ENCODE results near the gene SLC8A1.

SLC8A1 gene

GRCh38 chr2:40144022-40144421 is 307.9 kb downstream of the SLC8A1 start:
- Histone ChIP-seq H3K4me3 (no peak overlapping the region), H3K27ac (no peak overlapping the region)

GRCh38 chr2:40138314-40138713 is 313.6 kb downstream of the SLC8A1 start:
- Histone ChIP-seq H3K27ac (no peak overlapping the region), H3K4me3 (no peak overlapping the region)

DNA sequence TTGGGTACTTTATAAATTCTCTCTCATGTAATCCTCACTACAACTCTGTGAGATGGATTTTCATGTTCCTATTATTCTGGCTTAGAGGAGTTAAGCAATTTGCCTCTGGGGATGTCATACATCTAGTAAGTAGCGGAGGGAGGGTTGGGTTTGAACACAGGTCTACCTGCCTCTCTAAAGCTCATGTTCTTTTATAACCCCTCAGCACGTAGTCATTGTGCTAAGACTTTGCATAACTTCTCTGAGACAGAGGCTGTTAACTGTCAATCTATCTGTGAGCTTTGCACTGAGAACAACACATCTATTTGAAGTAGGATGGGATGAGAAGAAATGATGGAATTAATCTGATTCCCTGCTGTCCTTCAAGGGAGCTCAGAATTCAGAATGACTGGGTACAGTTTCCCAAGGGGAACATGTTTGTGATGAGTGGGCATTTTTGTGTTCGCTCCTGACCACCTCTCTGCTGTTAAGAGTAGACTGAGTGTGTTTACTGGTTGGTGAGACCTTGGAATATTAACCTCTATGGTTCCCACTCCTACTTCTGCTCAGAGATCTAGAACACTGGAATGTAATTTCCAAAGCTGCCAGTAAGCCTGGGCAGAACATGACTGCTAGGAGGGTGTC is 320.7 kb downstream of the SLC8A1 start:
- no peak overlapping the region for H3K4me3 ChIP-seq
- H3K27ac ChIP-seq, result no peak overlapping the region

DNA sequence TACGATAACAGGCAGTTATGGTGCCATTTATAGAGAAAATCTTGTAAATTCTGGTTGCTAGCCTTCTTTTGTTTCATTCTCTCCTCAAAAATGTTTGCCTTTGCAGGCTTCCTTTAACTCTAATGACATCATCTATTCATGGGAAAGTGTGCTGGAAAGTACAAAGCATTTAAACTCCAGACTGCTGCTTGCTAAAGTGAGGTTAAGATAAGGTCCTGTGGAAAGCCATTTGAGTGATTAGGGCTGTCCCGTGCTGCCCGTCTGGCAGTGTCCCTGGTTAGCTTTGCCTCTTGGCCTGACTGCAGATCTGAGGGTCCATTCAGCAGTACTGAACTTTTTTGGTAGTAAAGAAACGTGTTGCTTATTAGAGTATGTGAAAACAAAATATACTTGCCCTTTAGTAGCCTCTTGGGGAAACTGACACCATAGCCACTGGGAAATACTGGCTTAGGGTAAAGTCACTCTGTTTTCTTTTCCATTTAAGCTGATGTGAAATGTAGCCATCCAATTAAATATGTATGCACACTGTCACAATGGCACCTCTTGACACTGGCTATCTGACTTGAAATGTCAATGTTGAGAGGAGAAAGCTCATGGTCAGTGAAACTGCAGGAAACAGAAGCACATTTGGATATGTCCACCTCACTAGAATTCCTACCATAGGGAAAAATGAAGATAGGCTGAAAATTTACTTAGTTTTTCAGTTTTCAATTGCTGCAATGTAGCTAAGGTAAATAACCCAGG is 321.5 kb downstream of the SLC8A1 start:
- H3K4me3 ChIP-seq, result no peak overlapping the region
- no peak overlapping the region for H3K27ac ChIP-seq

GRCh38 chr2:40129725-40130124 is 322.2 kb downstream of the SLC8A1 start:
- no peak overlapping the region for H3K27ac ChIP-seq
- H3K4me3 ChIP-seq, result no peak overlapping the region

DNA sequence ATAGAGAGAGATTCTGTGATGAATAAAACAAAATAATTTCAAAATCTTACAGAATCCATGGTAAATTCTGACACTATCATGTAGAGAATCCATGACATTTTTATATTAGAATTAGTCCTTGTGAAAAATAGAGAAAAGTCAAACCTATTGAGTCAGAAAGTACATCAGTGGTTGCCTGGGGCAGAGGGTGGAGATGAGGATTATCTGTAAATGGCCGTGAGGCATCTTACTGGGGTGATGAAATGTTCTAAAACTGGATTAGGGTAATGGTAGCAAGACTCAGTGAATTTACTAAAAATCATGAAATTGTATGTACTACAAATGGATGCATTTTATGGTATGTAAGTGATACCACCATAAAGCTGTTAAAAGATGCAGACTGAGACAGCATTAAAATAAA is 323.1 kb downstream of the SLC8A1 start:
- Histone ChIP-seq H3K27ac (no peak overlapping the region), H3K4me3 (no peak overlapping the region)

GRCh38 chr2:40127890-40128557 is 323.9 kb downstream of the SLC8A1 start:
- no peak overlapping the region for H3K27ac ChIP-seq

DNA sequence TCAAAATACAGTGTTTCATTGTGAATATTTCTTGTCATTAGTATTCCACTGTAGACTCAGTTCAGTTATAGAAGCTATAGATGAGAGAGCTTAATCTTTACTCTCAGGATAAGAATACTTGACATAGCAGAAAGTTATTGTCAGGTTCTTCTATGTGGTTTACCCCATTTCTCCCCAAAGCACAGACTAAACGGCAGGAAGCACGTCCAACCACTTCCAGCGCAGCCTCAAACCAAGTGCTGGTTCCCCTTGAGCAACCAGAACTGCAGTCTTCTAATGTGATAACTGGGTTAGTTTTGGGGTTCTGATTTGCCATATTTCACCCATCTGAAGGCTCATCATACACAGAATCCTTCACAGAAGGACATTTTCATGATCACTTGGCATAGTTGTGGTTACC is 324.7 kb downstream of the SLC8A1 start:
- Histone ChIP-seq H3K4me3 (no peak overlapping the region), H3K27ac (no peak overlapping the region)

More at GRCh38 chr2:40127890-40128557, 323.9 kb downstream of the SLC8A1 start:
- H3K4me3 ChIP-seq, result no peak overlapping the region

DNA sequence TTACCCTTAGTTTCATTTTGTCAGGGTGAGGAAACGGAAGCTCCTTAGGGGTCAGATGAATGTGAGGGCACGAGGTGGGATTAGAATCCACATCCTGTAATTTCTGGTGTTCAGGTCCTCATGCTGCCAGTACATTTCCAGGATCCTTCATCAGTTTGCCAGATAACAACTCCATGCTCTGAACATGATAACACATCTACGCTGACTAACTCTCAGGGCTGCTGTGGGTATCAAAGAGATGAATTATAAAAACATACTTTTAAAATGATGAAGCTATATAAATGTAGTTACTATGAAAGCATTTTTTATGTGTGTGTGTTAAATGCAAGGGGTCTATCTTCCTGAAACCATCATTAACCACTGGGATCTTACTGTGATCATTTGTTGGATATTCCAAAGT is 325.9 kb downstream of the SLC8A1 start:
- Histone ChIP-seq H3K27ac (no peak overlapping the region), H3K4me3 (no peak overlapping the region)

GRCh38 chr2:40123746-40124145 is 328.1 kb downstream of the SLC8A1 start:
- H3K27ac ChIP-seq, result no peak overlapping the region

GRCh38 chr2:40123326-40123725 is 328.6 kb downstream of the SLC8A1 start:
- no peak overlapping the region for H3K4me3 ChIP-seq
- no peak overlapping the region for H3K27ac ChIP-seq

More at GRCh38 chr2:40123746-40124145, 328.1 kb downstream of the SLC8A1 start:
- no peak overlapping the region for H3K4me3 ChIP-seq

DNA sequence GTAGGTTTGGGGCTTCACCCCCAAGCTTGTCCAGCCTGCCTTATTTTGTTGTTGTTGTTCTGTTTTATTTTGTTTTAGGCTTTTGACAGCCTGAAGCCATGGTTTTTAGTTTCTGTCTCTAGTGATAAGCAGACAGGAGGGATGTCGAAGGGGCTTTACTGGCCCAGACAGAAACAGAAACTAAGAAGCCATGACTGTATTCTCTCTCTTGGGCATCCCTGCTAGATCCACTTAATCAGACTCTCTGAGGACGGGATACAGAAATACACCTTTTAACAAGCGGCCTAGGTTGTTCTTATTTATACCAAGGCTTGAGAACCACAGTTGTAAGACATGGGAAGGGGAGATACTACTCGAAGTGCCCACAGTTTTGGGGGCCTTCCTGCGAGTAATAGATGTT is 330.9 kb downstream of the SLC8A1 start:
- Histone ChIP-seq H3K4me3 (no peak overlapping the region), H3K27ac (no peak overlapping the region)

- no peak overlapping the region for H3K4me3 ChIP-seq
These were observed 331.9 kb downstream of the SLC8A1 start for GRCh38 chr2:40120026-40120425.

DNA sequence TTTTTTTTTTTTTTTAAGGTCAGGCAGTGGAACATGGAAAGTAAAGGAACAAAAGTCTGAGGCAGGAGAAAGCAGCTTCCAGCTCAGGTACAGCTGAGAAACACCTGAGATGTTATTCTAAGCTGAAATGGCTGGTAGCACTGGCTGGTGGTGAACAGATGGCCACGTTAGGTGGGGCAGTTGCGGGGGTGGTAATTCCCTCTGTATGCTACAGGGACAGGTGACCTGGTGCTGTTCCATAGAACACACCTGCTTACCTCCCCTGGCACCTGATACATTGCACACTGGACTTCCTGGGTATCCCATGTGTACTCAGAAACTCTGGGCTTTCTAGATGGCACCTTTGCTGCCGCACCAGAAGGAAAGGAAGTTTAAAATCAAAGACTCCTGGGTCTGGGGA is 333.3 kb downstream of the SLC8A1 start:
- H3K27ac ChIP-seq, result no peak overlapping the region
- no peak overlapping the region for H3K4me3 ChIP-seq

More at GRCh38 chr2:40120026-40120425, 331.9 kb downstream of the SLC8A1 start:
- no peak overlapping the region for H3K27ac ChIP-seq

- Histone ChIP-seq H3K4me3 (no peak overlapping the region), H3K27ac (no peak overlapping the region)
These were observed 336.0 kb downstream of the SLC8A1 start for GRCh38 chr2:40115894-40116293.

GRCh38 chr2:40115348-40115747 is 336.5 kb downstream of the SLC8A1 start:
- no peak overlapping the region for H3K27ac ChIP-seq
- H3K4me3 ChIP-seq, result no peak overlapping the region

GRCh38 chr2:40113997-40114396 is 337.9 kb downstream of the SLC8A1 start:
- H3K27ac ChIP-seq, result no peak overlapping the region
- H3K4me3 ChIP-seq, result no peak overlapping the region

DNA sequence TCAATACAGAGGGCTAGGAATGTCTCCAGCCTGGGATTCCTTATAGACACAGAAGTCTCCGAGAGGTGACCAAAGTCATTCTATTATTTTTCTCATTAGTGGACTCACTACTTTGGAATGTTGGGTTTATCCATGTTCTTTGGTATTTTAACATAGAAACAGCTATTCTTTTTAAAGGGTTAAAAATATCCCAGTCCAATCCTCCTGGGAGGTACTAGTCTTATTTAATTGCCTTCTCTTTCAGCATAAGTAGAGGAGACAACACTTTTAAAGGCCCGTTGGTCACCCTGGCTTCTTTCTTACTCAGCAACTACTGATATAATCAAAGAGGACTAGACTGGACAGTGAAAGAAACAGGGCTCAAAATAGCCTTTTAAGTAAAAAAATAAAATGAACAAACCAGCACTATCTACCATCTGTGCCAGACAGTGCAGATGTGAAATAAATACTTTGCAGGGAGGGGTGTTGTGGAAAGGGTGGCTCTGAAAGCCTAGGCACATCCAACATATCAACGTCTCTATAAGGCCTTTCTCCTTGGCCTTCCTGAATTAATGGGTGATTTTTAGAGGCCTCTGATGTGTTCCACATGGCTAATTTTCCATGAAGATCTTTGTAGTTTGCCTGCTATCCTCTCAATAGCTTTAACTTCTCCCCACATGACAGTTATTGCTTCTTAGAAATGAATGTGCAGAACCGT is 338.5 kb downstream of the SLC8A1 start:
- Histone ChIP-seq H3K27ac (peak overlapping the region in 1 of 21 experiments; percentile 37), H3K4me3 (no peak overlapping the region)

GRCh38 chr2:40109381-40109780 is 342.5 kb downstream of the SLC8A1 start:
- no peak overlapping the region for H3K27ac ChIP-seq
- H3K4me3 ChIP-seq, result no peak overlapping the region

DNA sequence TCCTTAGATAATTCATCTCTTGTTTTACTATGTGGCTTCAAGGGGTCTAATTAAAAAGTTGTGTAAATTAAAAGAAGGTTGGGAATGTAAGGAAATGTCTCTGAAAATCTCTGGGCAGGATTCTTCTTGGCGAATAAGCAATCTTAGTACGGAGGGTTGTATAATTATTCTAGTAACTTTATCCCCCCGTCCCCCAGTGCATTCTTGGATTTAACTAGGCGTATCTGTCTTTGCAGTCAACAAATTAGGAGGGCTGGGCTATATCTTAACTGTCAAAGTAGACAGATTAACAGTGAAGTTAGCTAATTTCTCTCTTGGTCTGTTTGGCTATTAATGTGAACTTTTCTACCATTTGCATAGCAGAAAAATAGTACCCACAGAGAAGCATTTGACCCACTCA is 343.0 kb downstream of the SLC8A1 start:
- Histone ChIP-seq H3K4me3 (no peak overlapping the region), H3K27ac (no peak overlapping the region)
